Stimulated activated CD8-positive, alpha-beta memory T cell treated with anti-CD3 and anti-CD28 coated beads, Interleukin-4, amount 100 ng/mL, for 24 hours (primary cell): Measurements from ENCODE around the gene CA4.

ENCODE experiments used
- DNase-seq: peaks from one replicate; pipeline ENCODE4 v3.0.0-alpha.2; 2020; ENCODE audit warnings: low read depth

The CA4 gene

GRCh38 chr17:60130466-60130865 is 19.3 kb upstream of the CA4 start:
- no peak for DNase-seq

GRCh38 chr17:60134396-60135150 is 15.2 kb upstream of the CA4 start:
- DNase-seq = no peak

- peak; percentile 72 for DNase-seq
Observed at GRCh38 chr17:60135151-60135950, 14.4 kb upstream of the CA4 start.

- no peak for DNase-seq
Observed at GRCh38 chr17:60135951-60136666, 13.7 kb upstream of the CA4 start.

GRCh38 chr17:60137731-60138130 is 12.0 kb upstream of the CA4 start:
- DNase-seq = no peak

GRCh38 chr17:60138769-60139437 is 10.9 kb upstream of the CA4 start:
- DNase-seq = no peak

GRCh38 chr17:60139438-60140285 is 10.1 kb upstream of the CA4 start:
- peak; percentile 49 for DNase-seq

GRCh38 chr17:60141111-60142018 is 8.4 kb upstream of the CA4 start:
- no peak for DNase-seq

- DNase-seq = peak; percentile 74
Observed at GRCh38 chr17:60142872-60143499, 6.8 kb upstream of the CA4 start.

GRCh38 chr17:60145006-60145935 is 4.5 kb upstream of the CA4 start:
- DNase-seq = no peak

GRCh38 chr17:60146206-60146605 is 3.6 kb upstream of the CA4 start:
- DNase-seq = no peak

- no peak for DNase-seq
Observed at GRCh38 chr17:60147553-60148223, 2.1 kb upstream of the CA4 start.

GRCh38 chr17:60148373-60148772 is 1.4 kb upstream of the CA4 start:
- DNase-seq = no peak

- no peak for DNase-seq
Observed at GRCh38 chr17:60151355-60151754, 1.6 kb downstream of the CA4 start.

GRCh38 chr17:60153606-60154390 is 4.0 kb downstream of the CA4 start:
- no peak for DNase-seq

GRCh38 chr17:60154616-60155426 is 5.0 kb downstream of the CA4 start:
- DNase-seq = no peak
